BLaER1 (cell line): ENCODE results near the gene SGSH.

Source experiments
- H3K27ac ChIP-seq: shearing (Covaris generic); formaldehyde crosslinking; 2 replicates; pipeline ENCODE4 v1.8.1; 2022
- H3K27me3 ChIP-seq: shearing (Covaris generic); formaldehyde crosslinking; 2 replicates; pipeline ENCODE4 v1.8.1; 2022
- H3K36me3 ChIP-seq: shearing (Covaris generic); formaldehyde crosslinking; 2 replicates; pipeline ENCODE4 v1.8.1; 2022
- H3K4me1 ChIP-seq: shearing (Covaris generic); formaldehyde crosslinking; 2 replicates; pipeline ENCODE4 v1.8.1; 2022
- H3K4me2 ChIP-seq: shearing (Covaris generic); formaldehyde crosslinking; 2 replicates; pipeline ENCODE4 v1.8.1; 2022
- H3K4me3 ChIP-seq: shearing (Covaris generic); formaldehyde crosslinking; 2 replicates; pipeline ENCODE4 v1.8.1; 2022
- H3K9ac ChIP-seq: shearing (Covaris generic); formaldehyde crosslinking; 2 replicates; pipeline ENCODE4 v1.8.1; 2022
- H3K9me3 ChIP-seq: shearing (Covaris generic); formaldehyde crosslinking; 2 replicates; pipeline ENCODE4 v1.8.1; 2022
- H4K20me1 ChIP-seq: shearing (Covaris generic); formaldehyde crosslinking; 2 replicates; pipeline ENCODE4 v1.8.1; 2022
- Cebpa-rat ChIP-seq: shearing (Covaris generic); IDR thresholded peaks from 2 replicates; pipeline ENCODE4 v1.8.1; 2022

SGSH gene

GRCh38 chr17:80220054-80220735, at the start of gene SGSH, which contains the start of gene SLC26A11:
Gene SGSH (minus strand): TSS chr17:80220333. CDS start chr17:80220313, 20 bp downstream.
Gene SLC26A11 (plus strand): TSS chr17:80220427. CDS start chr17:80221561, 1,134 bp downstream.
- TF ChIP-seq Cebpa-rat = no peak
- H3K36me3 ChIP-seq = no peaks in the 10 kb centered on the region
- H3K9me3 ChIP-seq = no peaks in the 10 kb centered on the region
- peak within 1 kb of the TSS; percentile 100 for H3K4me2 ChIP-seq
- H3K27ac ChIP-seq = no peak within 1 kb of the TSS
- peak within 1 kb of the TSS; percentile 69 for H3K9ac ChIP-seq
- peaks cover 27% of the 10 kb centered on the region for H3K27me3 ChIP-seq
- H4K20me1 ChIP-seq = peaks cover 42% of the 10 kb centered on the region
- H3K4me3 ChIP-seq = peak within 1 kb of the TSS; percentile 74
- H3K4me1 ChIP-seq = peaks cover 45% of the 10 kb centered on the region

- TF ChIP-seq Cebpa-rat = no peak
- peaks cover 32% of the 10 kb centered on the region for H3K4me1 ChIP-seq
- no peak overlapping the region for H3K4me3 ChIP-seq
- no peaks in the 10 kb centered on the region for H3K9me3 ChIP-seq
- no peak overlapping the region for H3K27ac ChIP-seq
- peaks cover 83% of the 10 kb centered on the region for H3K36me3 ChIP-seq
- H3K4me2 ChIP-seq = no peak overlapping the region
- no peak overlapping the region for H3K9ac ChIP-seq
- H4K20me1 ChIP-seq = peaks cover 79% of the 10 kb centered on the region
- H3K27me3 ChIP-seq = no peaks in the 10 kb centered on the region
Measured at GRCh38 chr17:80269405-80269807, 49.3 kb upstream of the SGSH start.

GRCh38 chr17:80268427-80268826, 48.3 kb upstream of the SGSH start:
- H3K4me3 ChIP-seq = no peak overlapping the region
- H3K36me3 ChIP-seq = peaks cover 73% of the 10 kb centered on the region
- TF ChIP-seq Cebpa-rat = no peak
- no peak overlapping the region for H3K27ac ChIP-seq
- no peak overlapping the region for H3K4me2 ChIP-seq
- no peak overlapping the region for H3K9ac ChIP-seq
- no peaks in the 10 kb centered on the region for H3K27me3 ChIP-seq
- peaks cover 74% of the 10 kb centered on the region for H4K20me1 ChIP-seq
- no peaks in the 10 kb centered on the region for H3K9me3 ChIP-seq
- peaks cover 40% of the 10 kb centered on the region for H3K4me1 ChIP-seq

- H3K9me3 ChIP-seq = no peaks in the 10 kb centered on the region
- H3K27ac ChIP-seq = no peak overlapping the region
- H3K4me1 ChIP-seq = peaks cover 39% of the 10 kb centered on the region
- H3K4me2 ChIP-seq = no peak overlapping the region
- peaks cover 63% of the 10 kb centered on the region for H3K36me3 ChIP-seq
- no peaks in the 10 kb centered on the region for H3K27me3 ChIP-seq
- H3K4me3 ChIP-seq = no peak overlapping the region
- peaks cover 64% of the 10 kb centered on the region for H4K20me1 ChIP-seq
- no peak for TF ChIP-seq Cebpa-rat
- no peak overlapping the region for H3K9ac ChIP-seq
Measured at GRCh38 chr17:80267391-80267790, 47.3 kb upstream of the SGSH start.

GRCh38 chr17:80265205-80266068, 45.3 kb upstream of the SGSH start:
- Histone ChIP-seq H3K36me3 (peaks cover 51% of the 10 kb centered on the region), H3K4me1 (peaks cover 43% of the 10 kb centered on the region), H4K20me1 (peaks cover 45% of the 10 kb centered on the region), H3K27me3 (no peaks in the 10 kb centered on the region), H3K27ac (no peak overlapping the region), H3K9me3 (no peaks in the 10 kb centered on the region), H3K9ac (no peak overlapping the region), H3K4me3 (no peak overlapping the region), H3K4me2 (peak overlapping the region; percentile 100)
- TF ChIP-seq Cebpa-rat = no peak

- peak overlapping the region; percentile 60 for H3K27ac ChIP-seq
- H3K36me3 ChIP-seq = peaks cover 41% of the 10 kb centered on the region
- TF ChIP-seq Cebpa-rat = no peak
- H3K9ac ChIP-seq = peak overlapping the region; percentile 67
- H3K9me3 ChIP-seq = no peaks in the 10 kb centered on the region
- H4K20me1 ChIP-seq = peaks cover 37% of the 10 kb centered on the region
- peak overlapping the region; percentile 100 for H3K4me2 ChIP-seq
- H3K27me3 ChIP-seq = no peaks in the 10 kb centered on the region
- H3K4me3 ChIP-seq = peak overlapping the region; percentile 81
- peaks cover 51% of the 10 kb centered on the region for H3K4me1 ChIP-seq
Measured at GRCh38 chr17:80264205-80265075, 44.3 kb upstream of the SGSH start.

- Histone ChIP-seq H3K27me3 (no peaks in the 10 kb centered on the region), H3K4me3 (peak overlapping the region; percentile 81), H3K27ac (peak overlapping the region; percentile 94), H4K20me1 (peaks cover 30% of the 10 kb centered on the region), H3K4me1 (peaks cover 60% of the 10 kb centered on the region), H3K9ac (peak overlapping the region; percentile 67), H3K36me3 (peaks cover 32% of the 10 kb centered on the region), H3K4me2 (peak overlapping the region; percentile 100), H3K9me3 (no peaks in the 10 kb centered on the region)
- TF ChIP-seq Cebpa-rat = no peak
Measured at GRCh38 chr17:80263253-80264204, 43.4 kb upstream of the SGSH start.

GRCh38 chr17:80262775-80263244, 42.7 kb upstream of the SGSH start:
- H3K27ac ChIP-seq = peak overlapping the region; percentile 94
- peak overlapping the region; percentile 22; the same call in 1 of the 2 replicates for H3K4me3 ChIP-seq
- H3K27me3 ChIP-seq = no peaks in the 10 kb centered on the region
- peaks cover 23% of the 10 kb centered on the region for H4K20me1 ChIP-seq
- H3K9ac ChIP-seq = peak overlapping the region; percentile 39; the same call in 1 of the 2 replicates
- peaks cover 25% of the 10 kb centered on the region for H3K36me3 ChIP-seq
- TF ChIP-seq Cebpa-rat = no peak
- peak overlapping the region; percentile 100 for H3K4me2 ChIP-seq
- H3K4me1 ChIP-seq = peaks cover 67% of the 10 kb centered on the region
- H3K9me3 ChIP-seq = no peaks in the 10 kb centered on the region
